Inferior parietal cortex (tissue), 1 donor: ENCODE results near the gene OXSR1.
"Not testable (repeated sequence)": the region's sequence is repeated elsewhere in the genome, so short reads cannot be mapped to it uniquely, and the experiment has no call there.

Experiments used
- DNase-seq: peaks from one replicate; pipeline ENCODE4 v3.0.0-alpha.2; 2016; ENCODE audit errors: extremely low spot score

The OXSR1 gene

DNA sequence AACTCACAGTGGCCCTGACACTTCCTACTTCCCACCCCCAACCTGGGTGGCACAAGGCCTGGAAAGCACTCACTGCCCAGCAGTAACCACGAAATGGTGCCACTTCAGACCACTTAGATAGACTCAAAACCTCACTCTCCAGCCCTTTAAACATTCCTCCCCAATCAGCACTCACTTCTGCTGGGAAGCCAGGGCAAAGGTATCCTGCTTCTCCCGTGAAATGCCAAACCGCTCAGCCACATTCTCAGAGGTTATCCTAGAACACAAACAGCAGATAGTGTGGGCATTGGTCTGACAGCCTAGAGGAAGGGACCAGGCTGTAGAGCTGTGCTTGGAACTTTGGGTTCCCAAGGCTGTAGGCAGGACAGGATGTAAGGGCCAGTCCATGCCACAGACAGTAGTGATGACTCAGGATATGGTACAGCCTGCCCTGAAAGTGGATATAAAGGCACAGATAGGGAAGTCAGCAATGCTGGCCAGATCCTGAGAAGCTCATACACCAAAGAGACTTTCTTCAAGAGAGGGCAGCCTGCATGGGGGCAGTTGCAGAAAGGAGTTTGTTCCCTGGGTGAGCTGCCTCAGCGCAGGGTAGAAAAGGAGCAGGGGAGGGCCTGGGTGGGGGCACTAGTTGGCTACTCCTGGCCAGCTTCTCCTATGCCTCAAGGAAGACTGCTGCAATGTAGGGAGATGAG, 37.6 kb upstream of the OXSR1 start:
- DNase-seq, result no peak

DNA sequence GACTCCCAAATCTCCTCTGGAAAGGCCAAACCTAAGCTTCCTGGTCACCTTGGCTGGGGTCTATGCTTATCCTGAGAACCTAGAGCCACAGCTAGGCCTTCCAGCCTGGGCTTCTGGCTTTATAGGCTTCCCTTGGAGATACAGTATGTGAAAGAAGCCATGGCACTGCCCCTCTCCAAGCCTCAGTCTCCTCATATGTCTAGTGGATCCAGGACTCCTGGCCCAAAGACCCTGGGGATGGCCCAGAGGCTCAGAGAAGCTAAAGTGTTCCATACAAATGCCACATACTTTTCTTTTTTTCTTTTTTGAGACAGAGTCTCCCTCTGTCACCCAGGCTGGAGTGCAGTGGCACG, 37.1 kb upstream of the OXSR1 start:
- no peak for DNase-seq

DNA sequence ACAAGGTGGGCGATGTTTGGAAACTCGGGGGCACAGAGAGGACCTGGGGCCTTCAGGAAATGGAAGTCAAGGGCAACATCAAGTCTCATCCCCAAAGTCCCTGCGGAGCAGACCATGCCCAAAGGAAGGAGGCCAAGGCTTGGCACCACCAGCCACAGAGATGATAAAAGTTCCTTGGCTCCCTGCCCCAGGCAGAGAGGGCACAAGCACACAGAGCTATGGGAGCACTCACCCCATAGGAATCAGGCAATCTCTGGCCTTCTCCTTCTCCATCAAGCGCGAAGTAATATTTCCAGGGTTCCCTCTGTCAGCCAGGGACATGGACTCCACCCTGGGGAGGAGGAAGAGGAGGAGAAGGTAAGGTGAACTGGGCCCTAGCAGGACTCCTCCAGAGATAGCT, 36.3 kb upstream of the OXSR1 start:
- DNase-seq, result no peak

DNA sequence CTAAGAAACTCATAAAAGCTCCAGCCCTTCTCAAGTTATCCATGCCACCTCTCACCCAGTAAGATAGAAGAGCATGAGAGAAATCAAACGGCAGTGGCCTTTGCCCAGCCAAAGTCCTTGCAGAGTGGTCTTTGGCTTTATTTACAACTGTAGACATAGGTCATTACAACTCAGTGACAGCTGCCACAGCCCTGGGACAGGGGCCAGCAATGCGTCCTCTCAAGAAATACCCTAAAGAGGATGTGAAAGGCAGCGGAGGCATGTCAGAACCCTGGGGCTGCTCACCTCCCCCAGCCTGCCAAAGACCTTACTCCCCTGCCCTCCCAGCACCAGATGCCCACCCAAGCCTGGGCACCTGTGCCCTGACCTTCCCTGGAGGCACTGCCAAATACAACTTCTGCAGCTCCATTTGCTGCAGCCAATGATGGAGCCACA, 34.7 kb upstream of the OXSR1 start:
- DNase-seq, result no peak

DNA sequence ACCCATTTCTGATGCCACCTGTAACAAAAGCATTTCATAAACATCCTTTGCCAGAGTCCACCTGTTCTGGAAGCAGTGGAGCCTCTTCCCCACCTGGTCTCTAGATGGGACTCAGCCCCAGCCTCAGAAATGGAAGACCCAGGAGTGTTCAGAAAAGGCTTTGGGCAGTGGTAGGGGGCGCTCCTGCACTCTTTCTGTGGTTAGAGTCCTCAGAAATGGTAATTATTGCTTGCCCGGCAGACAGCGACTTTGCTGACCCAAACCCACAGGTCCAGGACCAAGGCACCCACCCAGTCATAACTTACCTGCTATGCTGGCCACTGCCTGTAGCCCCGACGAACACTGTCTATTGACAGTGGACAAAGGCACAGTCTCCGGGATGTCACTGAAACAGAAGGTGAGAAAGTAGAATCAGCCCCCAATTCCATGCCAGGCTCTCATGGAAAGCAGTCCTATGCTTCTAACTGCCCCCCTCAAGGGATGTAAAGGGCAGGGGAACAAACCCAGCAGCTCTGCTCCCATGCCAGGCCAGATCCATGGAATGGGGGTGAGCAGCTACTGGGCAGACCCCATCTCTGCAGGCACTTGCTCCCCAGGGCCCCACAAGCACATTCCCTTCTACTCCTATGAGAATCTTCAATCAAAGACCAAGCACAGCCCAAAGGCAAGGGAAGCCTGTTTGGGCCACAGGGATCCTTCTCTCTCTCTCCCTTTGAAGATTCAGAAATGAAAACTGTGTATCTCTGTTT, 33.5 kb upstream of the OXSR1 start:
- DNase-seq, result no peak

DNA sequence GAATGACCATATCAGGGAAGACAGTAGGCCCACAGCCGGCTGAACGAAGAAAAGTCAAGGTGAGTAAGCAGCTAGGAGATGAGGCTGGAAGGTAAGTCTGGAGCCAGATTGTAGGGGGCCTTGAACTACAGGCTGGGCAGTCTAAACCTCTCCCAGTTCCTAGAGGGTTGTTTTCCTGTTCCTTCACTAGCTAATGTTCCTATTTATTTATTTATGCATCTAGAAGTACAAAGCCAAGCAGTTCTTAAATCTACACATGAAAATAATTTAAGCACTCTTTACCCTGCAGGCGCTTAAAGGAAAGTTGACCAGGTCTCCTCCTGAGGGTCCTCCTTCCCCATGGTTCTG, 32.2 kb upstream of the OXSR1 start:
- no peak for DNase-seq

DNA sequence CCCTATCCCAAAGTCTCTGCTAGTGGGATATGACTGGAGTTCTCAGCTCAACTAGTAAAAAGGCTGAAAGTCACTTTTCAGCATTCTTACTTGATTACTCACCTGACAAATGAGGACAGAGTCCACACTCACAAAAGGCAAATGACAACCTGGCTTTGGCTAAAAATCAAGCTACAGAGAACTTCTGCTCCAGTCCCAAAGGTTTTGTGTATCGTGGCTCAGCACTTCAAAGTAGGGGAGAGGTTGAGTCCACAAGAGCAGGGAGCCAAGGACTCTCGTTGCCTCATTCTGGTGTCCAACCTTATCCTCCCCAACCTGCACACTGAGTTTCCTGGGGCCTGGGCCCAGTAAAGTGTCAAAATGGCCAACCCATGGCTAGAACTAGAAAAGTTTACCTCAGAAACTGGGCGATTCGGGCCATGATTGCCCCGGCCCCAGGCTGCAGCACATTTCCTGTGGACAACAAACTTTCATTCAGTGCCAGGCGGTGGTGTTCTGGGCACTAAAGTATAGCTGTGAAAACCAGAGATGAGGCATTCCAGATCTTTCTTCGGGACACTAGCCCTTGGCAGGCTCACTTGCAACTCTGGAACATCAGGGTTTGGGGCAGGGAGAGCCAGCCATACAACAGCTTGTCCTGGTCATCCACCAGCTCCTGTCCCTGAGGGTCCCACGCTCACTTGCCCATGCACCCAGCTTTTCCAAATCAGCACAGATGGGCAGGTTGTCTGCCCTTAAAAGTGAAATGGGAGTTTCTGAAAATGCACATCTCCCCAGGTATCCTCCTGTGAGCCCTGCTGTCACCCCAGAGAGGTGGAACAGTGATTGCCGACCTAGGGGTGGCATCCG, 31.6 kb upstream of the OXSR1 start:
- DNase-seq, result no peak

DNA sequence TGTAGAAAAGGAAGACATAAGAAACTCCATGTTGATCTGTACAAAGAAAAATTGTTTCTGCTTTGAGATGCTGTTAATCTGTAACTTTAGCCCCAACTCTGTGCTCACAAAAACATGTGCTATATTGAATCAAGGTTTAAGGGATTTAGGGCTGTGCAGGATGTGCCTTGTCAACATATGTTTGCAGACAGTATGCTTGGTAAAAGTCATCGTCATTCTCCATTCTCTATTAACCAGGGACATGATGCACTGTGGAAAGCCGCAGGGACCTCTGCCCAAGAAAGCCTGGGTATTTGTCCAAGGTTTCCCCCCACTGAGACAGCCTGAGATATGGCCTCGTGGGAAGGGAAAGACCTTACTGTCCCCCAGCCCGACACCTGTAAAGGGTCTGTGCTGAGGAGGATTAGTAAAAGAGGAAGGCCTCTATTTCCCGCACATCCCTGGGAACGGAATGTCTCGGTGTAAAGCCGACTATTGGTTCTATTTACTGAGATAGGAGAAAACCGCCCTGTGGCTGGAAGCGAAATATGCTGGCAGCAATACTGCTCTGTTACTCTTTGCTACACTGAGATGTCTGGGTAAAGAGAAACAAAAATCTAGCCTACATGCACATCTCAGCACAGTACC, 30.7 kb upstream of the OXSR1 start:
- DNase-seq, result not testable (repeated sequence)

DNA sequence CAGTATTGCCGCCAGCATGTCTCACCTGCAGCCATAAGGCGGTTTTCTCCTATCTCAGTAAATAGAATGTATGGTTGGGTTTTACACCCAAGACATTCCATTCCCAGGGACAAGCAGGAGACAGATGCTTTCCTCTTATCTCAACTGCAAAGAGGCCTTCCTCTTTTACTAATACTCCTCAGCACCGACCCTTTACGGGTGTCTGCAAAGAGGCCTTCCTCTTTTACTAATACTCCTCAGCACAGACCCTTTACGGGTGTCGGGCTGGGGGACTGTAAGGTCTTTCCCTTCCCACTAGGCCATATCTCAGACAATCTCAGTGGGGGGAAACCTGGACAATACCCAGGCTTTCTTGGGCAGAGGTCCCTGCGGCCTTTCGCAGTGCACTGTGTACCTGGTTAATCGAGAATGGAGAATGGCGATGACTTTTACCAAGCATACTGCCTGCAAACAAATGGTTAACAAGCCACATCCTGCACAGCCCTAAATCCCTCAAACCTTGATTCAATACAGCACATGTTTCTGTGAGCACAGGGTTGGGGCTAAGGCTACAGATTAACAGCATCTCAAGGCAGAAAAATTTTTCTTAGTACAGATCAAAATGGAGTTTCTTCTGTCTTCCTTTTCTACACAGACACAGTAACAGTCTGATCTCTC, 29.6 kb upstream of the OXSR1 start:
- DNase-seq, result not testable (repeated sequence)

DNA sequence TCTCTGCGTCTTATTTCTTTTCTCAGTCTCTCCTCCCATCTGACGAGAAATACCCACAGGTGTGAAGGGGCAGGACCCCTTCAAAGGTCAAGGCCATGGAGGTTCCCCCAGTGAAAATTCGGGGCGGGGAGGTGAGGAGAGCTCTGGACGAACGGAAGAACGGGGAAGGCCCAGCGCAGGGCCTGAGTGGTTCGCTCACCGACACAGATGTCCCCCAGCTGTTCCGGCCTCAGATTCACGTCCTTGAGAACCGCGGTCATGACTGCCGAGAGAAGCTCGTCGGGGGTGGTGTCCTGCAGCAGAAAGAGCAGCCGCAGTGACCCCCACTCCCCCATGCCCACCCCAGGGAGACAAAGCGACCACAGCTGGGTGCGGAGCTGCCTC, 29.0 kb upstream of the OXSR1 start:
- DNase-seq, result no peak

DNA sequence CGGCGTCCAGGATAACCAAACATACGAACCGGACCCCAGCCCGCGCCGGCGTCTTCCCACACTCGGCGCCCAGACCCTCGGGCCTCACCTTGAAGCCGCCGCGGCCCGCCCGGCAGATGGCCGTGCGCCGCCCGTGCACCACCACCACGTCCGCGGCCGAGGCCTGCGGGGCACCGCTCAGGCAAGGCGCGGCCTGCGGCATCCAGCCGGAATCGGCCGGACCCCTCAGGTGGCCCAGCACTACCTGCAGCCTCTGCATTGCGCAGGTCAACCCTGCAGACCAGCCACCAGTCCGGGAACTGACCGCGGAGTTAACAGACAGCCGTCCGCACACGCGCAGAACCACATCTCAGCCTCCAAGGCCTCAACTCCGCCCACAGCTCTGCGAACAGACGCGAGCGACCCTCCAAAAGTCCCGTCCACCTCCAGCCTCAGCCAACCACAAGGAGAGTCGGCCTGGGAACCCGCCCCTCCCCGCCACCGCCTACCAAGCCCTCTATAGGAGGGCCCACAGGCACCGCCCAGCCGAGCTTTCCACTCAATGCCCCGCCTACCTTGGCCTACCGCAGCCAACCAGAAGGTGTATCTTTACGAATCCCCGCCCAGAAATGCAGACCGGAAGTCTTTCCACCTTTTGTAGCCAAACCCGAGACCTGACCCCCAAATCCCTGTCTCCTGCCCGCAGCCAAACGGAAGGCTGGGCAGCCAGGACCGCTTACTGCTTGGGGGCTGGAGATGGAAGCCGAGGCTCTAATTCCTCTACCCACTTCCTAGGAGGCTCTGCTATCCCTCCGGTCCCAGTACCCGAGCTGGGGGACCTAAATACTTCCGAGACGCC, 28.3 kb upstream of the OXSR1 start, which contains the start of gene ACAA1:
Gene ACAA1 (minus strand): TSS at position 351 of the 838 bp plus-strand sequence. CDS start 92 bp downstream, at position 259.
- DNase-seq, result peak; percentile 97

DNA sequence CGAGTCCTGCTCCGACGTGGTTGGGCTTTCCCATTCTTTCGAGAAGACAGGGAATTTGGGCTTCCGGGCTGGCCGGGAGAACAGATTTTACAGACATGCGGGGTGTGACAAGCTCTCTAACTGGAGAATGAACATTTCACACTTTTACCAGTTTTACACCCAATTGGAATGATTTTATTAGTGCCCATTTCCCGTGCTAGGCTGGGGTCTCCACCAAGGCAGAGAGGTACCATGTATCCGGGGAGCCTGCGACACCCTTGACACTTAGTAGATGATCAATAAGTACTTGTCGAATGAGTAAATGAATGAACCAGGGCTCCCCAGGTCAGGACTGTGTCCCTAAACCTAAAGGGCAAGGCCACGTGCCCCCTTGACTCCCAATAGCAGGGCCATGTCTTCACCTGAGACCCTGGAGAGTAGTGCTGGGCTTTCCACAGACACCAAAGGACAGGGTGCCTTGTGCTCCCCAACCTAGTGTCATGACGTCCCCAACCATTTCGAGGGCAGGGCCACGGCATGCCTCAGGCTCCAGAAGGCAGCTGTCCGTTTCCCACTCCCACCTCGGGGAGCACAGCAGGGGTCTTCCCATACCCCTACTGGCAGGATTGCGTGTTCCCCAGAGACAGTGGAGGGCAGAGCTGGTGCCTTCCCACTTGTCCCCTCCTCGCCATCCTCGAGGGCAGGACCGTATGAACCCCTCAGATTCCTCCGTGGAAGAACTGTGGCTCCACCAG, 27.6 kb upstream of the OXSR1 start:
- DNase-seq, result no peak

DNA sequence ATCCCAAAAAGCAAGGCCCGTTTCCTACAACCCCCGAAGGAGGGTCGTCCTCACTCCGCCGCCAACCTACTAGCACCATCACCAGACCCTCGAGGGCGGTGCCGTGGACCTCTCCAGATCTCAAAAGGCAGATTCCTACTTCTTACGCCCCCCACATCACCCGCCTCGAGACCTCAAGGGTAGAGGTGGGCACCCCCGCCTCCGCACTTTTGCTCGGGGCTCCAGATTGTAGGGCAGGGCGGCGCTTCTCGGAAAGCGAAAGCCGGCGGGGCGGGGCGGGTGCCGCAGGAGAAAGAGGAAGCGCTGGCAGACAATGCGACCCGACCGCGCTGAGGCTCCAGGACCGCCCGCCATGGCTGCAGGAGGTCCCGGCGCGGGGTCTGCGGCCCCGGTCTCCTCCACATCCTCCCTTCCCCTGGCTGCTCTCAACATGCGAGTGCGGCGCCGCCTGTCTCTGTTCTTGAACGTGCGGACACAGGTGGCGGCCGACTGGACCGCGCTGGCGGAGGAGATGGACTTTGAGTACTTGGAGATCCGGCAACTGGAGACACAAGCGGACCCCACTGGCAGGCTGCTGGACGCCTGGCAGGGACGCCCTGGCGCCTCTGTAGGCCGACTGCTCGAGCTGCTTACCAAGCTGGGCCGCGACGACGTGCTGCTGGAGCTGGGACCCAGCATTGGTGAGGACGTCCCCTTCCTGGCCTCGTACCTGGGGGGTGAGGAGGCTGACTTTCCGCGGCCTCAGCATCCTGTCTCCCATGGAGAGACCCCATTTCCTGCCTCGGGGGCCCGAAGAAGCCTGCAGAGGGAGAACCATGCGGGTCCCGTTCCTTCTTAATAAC, 26.8 kb upstream of the OXSR1 start, which contains the start of gene MYD88:
Gene MYD88 (plus strand): TSS at position 313 of the 842 bp plus-strand sequence. CDS start 40 bp downstream, at position 353.
- no peak for DNase-seq

DNA sequence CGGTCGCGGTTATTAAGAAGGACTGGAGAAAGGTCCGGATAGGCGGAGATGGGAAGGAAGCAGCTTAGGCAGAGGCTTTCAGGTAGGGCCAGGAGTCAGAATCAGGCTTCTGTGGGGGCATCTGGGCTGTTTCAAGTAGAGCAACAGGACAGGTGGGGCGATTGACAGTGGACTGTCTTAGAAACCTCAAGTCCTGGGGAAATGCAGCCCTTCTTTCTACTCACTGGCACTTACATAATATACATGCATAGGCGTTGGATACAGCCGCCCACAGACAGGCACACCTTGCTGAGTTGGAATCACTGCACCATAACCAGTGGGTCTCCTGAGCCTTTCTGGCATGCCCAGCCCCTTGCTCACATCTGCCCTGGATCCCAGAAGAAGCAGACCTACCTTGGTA, 26.1 kb upstream of the OXSR1 start:
- no peak for DNase-seq

DNA sequence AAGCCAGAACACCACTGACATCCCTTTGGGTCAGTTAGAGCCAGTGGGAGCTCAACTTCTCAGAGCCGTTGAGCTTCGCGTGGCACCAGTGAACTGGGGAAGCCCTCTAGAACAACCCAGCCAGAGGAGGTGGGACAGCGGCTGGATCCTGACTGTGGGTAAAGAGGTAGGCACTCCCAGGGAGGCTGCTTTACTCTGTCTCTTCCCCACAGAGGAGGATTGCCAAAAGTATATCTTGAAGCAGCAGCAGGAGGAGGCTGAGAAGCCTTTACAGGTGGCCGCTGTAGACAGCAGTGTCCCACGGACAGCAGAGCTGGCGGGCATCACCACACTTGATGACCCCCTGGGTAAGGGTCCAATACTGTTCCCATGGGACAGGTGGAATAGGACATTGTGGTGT, 25.7 kb upstream of the OXSR1 start:
- DNase-seq, result no peak

DNA sequence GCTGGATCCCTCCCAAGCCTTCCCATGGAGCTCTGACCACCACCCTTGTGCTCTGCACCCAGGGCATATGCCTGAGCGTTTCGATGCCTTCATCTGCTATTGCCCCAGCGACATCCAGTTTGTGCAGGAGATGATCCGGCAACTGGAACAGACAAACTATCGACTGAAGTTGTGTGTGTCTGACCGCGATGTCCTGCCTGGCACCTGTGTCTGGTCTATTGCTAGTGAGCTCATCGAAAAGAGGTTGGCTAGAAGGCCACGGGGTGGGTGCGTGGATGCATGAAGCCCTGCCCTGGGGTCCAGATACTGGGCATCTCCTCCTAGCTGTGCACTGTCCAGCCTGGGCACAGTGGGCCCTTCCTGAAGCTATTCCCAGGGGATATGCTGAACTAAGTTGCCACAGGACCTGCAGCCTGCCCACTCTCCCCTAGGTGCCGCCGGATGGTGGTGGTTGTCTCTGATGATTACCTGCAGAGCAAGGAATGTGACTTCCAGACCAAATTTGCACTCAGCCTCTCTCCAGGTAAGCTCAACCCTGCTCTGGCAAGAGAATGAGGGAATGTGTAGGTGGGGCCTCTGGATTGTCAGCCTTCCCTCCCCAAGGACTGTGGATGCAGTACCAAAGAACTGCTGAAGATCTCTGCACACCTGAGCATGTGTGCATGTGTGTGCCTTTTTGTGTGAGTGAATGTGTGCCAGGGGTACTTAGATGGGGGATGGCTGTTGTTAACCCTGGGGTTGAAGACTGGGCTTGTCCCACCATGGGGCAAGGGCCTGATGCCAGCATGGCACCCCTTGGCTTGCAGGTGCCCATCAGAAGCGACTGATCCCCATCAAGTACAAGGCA, 24.8 kb upstream of the OXSR1 start:
- no peak for DNase-seq

DNA sequence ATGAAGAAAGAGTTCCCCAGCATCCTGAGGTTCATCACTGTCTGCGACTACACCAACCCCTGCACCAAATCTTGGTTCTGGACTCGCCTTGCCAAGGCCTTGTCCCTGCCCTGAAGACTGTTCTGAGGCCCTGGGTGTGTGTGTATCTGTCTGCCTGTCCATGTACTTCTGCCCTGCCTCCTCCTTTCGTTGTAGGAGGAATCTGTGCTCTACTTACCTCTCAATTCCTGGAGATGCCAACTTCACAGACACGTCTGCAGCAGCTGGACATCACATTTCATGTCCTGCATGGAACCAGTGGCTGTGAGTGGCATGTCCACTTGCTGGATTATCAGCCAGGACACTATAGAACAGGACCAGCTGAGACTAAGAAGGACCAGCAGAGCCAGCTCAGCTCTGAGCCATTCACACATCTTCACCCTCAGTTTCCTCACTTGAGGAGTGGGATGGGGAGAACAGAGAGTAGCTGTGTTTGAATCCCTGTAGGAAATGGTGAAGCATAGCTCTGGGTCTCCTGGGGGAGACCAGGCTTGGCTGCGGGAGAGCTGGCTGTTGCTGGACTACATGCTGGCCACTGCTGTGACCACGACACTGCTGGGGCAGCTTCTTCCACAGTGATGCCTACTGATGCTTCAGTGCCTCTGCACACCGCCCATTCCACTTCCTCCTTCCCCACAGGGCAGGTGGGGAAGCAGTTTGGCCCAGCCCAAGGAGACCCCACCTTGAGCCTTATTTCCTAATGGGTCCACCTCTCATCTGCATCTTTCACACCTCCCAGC, 24.0 kb upstream of the OXSR1 start:
- DNase-seq, result no peak
